Keratinocyte (primary cell): ENCODE data around the gene MAOA. TPM values are rescaled to one million over a fixed set of nuclear protein-coding genes. Genes with fewer than 3 reads are reported as not detected.
"Not testable (repeated sequence)": the region's sequence is repeated elsewhere in the genome, so short reads cannot be mapped to it uniquely, and the experiment has no call there.

Experiments
- DNase-seq: peaks from one replicate; pipeline ENCODE4 v3.0.0-alpha.2; 2011; ENCODE audit warnings: low read depth, missing footprints, low spot score
- FAIRE-seq: peaks from 2 replicates; lab custom pipeline; 2011; peaks lifted over from hg19 to GRCh38; lab: Jason Lieb, UNC
- H2AFZ ChIP-seq: 2 replicates; pipeline ENCODE4 v1.6.0; 2012; ENCODE audit warnings: low read length, control low read depth, inconsistent platforms; ENCODE audit not compliant: control insufficient read depth
- H3K27ac ChIP-seq: 2 replicates; pipeline ENCODE4 v1.5.1; 2011; ENCODE audit warnings: low read length; ENCODE audit not compliant: control insufficient read depth, insufficient read depth
- H3K27me3 ChIP-seq: 3 replicates; pipeline ENCODE4 v1.6.0; 2011; ENCODE audit warnings: low read length; ENCODE audit not compliant: control insufficient read depth, insufficient read depth; ENCODE audit errors: extremely low read depth
- H3K36me3 ChIP-seq, 2 experiments: 2 replicates in 1 of 2; 3 replicates in 1 of 2; pipeline ENCODE4 v1.5.1; 2011; ENCODE audit warnings: low read length in 2 of 2, mild to moderate bottlenecking in 1 of 2; ENCODE audit not compliant: control insufficient read depth in 2 of 2, insufficient read depth in 2 of 2; ENCODE audit errors: extremely low read depth in 1 of 2
- H3K4me1 ChIP-seq: 3 replicates; pipeline ENCODE4 v1.5.1; 2011; ENCODE audit warnings: low read length; ENCODE audit not compliant: control insufficient read depth, insufficient read depth; ENCODE audit errors: extremely low read depth
- H3K4me2 ChIP-seq: 3 replicates; pipeline ENCODE4 v1.6.0; 2011; ENCODE audit warnings: low read depth, low read length; ENCODE audit not compliant: control insufficient read depth, insufficient read depth; ENCODE audit errors: extremely low read depth
- H3K4me3 ChIP-seq, 3 experiments: fragments of 200-600 bp in 1 of 3; sonication (generic) in 1 of 3; 2 replicates in 2 of 3; 3 replicates in 1 of 3; pipeline ENCODE4 v1.5.1; 2011 to 2016; ENCODE audit warnings: low read length in 3 of 3, mild to moderate bottlenecking in 3 of 3, control low read depth in 2 of 3, inconsistent platforms in 1 of 3, low read depth in 1 of 3, mixed read lengths in 1 of 3, mixed run types in 1 of 3, moderate library complexity in 1 of 3; ENCODE audit not compliant: control insufficient read depth in 2 of 3, insufficient read depth in 2 of 3; ENCODE audit errors: extremely low read depth in 1 of 3
- H3K79me2 ChIP-seq: 2 replicates; pipeline ENCODE4 v1.6.0; 2012; ENCODE audit warnings: low read length; ENCODE audit not compliant: control insufficient read depth, insufficient read depth
- H3K9ac ChIP-seq: 3 replicates; pipeline ENCODE4 v1.6.0; 2011; ENCODE audit warnings: low read length; ENCODE audit not compliant: control insufficient read depth, insufficient read depth; ENCODE audit errors: extremely low read depth
- H3K9me1 ChIP-seq: 3 replicates; pipeline ENCODE4 v1.6.0; 2011; ENCODE audit warnings: low read length; ENCODE audit not compliant: control insufficient read depth, insufficient read depth; ENCODE audit errors: extremely low read depth
- H3K9me3 ChIP-seq: 2 replicates; pipeline ENCODE4 v1.5.1; 2012; ENCODE audit warnings: low read depth, low read length; ENCODE audit not compliant: control insufficient read depth
- H4K20me1 ChIP-seq: 3 replicates; pipeline ENCODE4 v1.6.0; 2011; ENCODE audit warnings: low read length; ENCODE audit not compliant: control insufficient read depth, insufficient read depth; ENCODE audit errors: extremely low read depth
- CTCF ChIP-seq, 3 experiments: IDR thresholded peaks in 1 of 3; conservative IDR thresholded peaks in 1 of 3; optimal IDR thresholded peaks in 1 of 3; 2 replicates in 2 of 3; 3 replicates in 1 of 3; pipeline versions ENCODE3 to v1.5.1; 2011; ENCODE audit warnings: low read length in 3 of 3, mild to moderate bottlenecking in 3 of 3, moderate library complexity in 2 of 3, control low read depth in 1 of 3, inconsistent platforms in 1 of 3; ENCODE audit not compliant: insufficient read depth in 2 of 3; ENCODE audit errors: extremely low read depth in 1 of 3
- EZH2 ChIP-seq: IDR thresholded peaks from one replicate; pipeline ENCODE4 v1.6.1; 2012; ENCODE audit warnings: inconsistent platforms, mild to moderate bottlenecking, low read length, moderate library complexity
- dilution Hi-C: fragments of 300-500 bp; cut with MboI; formaldehyde crosslinking; loops from one replicate; pipeline ENCODE4 v1.7.0; 2020; ENCODE audit warnings: low sequenced_read_pairs; ENCODE audit not compliant: extremely low pct_ligation_motif_present
- polyA plus RNA-seq, 5 experiments: library from polyadenylated mRNA; depleted of rRNA in 3 of 5; stranded (reverse) in 3 of 5; stranded (forward) in 1 of 5; unstranded in 1 of 5; fragments of >200 nt; gene quantifications; 1 replicate in 1 of 5; 2 replicates in 3 of 5; 3 replicates in 1 of 5; pipeline versions ENCODE4 v1.2.1 to v1.2.3, GENCODE V29; 2011 to 2012; ENCODE audit warnings: missing spikeins in 2 of 5, low read depth in 1 of 5, low replicate concordance in 1 of 5

MAOA gene
- polyA plus RNA-seq, 1 donor (not counting 4 experiments of a cell fraction or from before 2014, with no cell fraction given), result 69.7 TPM

DNA sequence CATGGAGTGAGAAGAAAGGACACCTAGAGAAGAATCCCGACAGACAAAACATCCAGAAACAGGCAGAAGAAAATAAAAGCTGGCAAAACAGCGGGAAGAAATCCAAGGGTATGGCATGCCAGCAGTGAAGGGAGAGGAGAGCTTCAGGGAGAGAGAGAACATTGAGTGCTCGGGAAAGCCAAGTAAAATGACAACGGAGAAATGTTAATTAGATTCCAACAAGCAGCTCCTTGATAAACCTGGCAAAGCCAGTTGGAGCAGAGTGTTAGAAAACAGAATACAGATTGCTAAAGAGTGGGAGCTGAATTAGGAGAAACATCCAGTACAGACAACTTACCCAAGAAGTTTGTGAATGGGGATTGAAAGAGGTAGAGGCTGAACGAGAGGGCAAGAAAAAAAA, 40.4 kb upstream of the MAOA start:
- TF ChIP-seq CTCF (optimal IDR thresholded peaks at IDR 0.05 in 1 of 3, IDR thresholded peaks at IDR 0.05 in 1 of 3, conservative IDR thresholded peaks at IDR 0.05 in 1 of 3; ENCODE audit: extremely low read depth in 1 of 3, insufficient read depth in 2 of 3, low read length in 3 of 3) (no peak), EZH2 (no peak)
- no peak for DNase-seq
- Histone ChIP-seq H3K36me3 (no peaks in the 10 kb centered on the region), H3K79me2 (no peaks in the 10 kb centered on the region), H4K20me1 (no peaks in the 10 kb centered on the region), H3K9ac (no peak overlapping the region), H3K9me3 (no peaks in the 10 kb centered on the region), H2AFZ (peak overlapping the region; percentile 73), H3K27ac (no peak overlapping the region), H3K4me3 (peak overlapping the region in 1 of 3 experiments; percentile 22), H3K4me2 (peak overlapping the region; percentile 50), H3K27me3 (no peaks in the 10 kb centered on the region), H3K9me1 (no peaks in the 10 kb centered on the region), H3K4me1 (peaks cover 7% of the 10 kb centered on the region)
- FAIRE-seq, result no peak
- dilution Hi-C loops, result no loop called here

DNA sequence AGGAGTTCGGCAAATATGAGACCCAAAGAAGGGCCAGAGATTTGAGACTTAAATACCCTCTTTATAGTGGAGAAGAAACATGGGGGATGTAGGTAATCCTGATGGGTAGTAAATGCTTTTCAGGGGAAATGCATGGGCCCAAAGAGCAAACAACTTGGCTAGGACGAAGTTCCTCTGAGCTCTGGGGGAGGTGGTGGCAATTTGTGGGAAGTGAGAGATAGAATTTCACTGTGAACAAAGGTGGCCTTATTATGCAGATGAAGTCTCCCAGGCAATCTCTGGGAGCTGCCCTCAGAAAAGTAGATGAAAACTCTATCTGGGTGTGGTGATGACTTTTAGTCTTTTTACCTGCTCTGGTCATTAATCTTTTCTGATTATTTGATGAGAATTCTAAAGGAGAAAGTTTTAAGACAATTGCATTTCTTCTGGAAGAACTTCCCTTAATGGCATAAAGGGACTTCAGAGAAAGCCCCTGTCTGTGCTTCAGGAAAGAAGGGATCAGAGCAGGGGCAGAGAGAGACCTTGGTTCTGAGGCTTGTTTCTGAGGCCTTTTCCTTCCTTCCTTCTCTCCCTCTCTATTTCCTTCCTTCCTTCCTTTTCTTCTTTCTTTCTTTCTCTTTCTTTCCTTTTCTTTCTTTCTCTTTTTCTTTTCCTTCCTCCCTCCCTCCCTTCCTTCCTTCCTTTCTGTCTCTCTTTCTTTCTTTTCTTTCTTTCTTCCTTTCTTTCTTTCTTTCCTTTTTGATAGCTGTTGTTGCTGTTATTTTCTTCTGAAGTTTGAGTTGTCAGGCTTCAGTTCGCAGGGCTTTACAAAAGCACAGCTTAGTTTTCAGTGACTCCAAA, 37.5 kb upstream of the MAOA start:
- Histone ChIP-seq H3K4me1 (peaks cover 7% of the 10 kb centered on the region), H4K20me1 (no peaks in the 10 kb centered on the region), H3K27ac (no peak overlapping the region), H3K9me1 (no peaks in the 10 kb centered on the region), H3K4me3 (no peak overlapping the region), H3K36me3 (no peaks in the 10 kb centered on the region), H3K79me2 (no peaks in the 10 kb centered on the region), H3K9ac (no peak overlapping the region), H2AFZ (no peak overlapping the region), H3K27me3 (no peaks in the 10 kb centered on the region), H3K4me2 (no peak overlapping the region), H3K9me3 (no peaks in the 10 kb centered on the region)
- DNase-seq, result no peak
- dilution Hi-C loops, result no loop called here
- FAIRE-seq, result no peak
- TF ChIP-seq CTCF (optimal IDR thresholded peaks at IDR 0.05 in 1 of 3, IDR thresholded peaks at IDR 0.05 in 1 of 3, conservative IDR thresholded peaks at IDR 0.05 in 1 of 3; ENCODE audit: extremely low read depth in 1 of 3, insufficient read depth in 2 of 3, low read length in 3 of 3), result no peak
- TF ChIP-seq EZH2, result no peak

DNA sequence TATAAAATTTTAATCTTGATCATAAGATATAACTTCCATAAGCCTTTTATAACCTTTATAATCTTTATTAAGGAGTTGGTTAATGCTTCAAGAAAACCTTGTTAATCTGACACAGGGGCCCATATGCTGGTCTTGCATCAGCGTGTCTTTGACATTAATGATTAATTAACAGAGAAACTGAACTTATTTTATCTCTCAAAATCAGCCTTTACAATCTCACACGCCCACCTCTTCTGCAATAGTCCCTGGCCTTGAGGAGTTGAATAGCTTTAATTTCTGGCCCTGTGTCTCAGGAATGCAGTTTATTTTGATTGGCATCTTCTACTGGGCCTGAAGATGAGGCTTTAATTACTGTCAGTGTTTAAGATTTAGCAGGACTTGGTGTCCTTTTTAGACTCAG, 36.2 kb upstream of the MAOA start:
- H3K27ac ChIP-seq, FAIRE-seq, DNase-seq, H3K27me3 ChIP-seq, H2AFZ ChIP-seq, H3K4me2 ChIP-seq, H3K9me3 ChIP-seq, H3K36me3 ChIP-seq, H3K79me2 ChIP-seq, H3K9ac ChIP-seq, H4K20me1 ChIP-seq, H3K4me3 ChIP-seq, H3K9me1 ChIP-seq, H3K4me1 ChIP-seq, dilution Hi-C loops: not testable (repeated sequence)
